A172 (cell line): Measurements from ENCODE around the gene SLC7A14. TPM values are rescaled to one million over a fixed set of nuclear protein-coding genes. Genes with fewer than 3 reads are reported as not detected.
A peak's percentile ranks its signal among the peaks of the same experiment; 100 is the strongest.

Experiments
- DNase-seq: peaks from one replicate; pipeline ENCODE4 v3.0.0-alpha.2; 2015; ENCODE audit warnings: low spot score
- total RNA-seq: library from RNA; depleted of rRNA; stranded (reverse); fragments of >200 nt; shearing (Covaris generic); gene quantifications from 2 replicates; pipeline ENCODE4 v1.2.3, GENCODE V29; 2014

The SLC7A14 gene
- total RNA-seq, 1 experiment from 2014 or later: not detected

DNA sequence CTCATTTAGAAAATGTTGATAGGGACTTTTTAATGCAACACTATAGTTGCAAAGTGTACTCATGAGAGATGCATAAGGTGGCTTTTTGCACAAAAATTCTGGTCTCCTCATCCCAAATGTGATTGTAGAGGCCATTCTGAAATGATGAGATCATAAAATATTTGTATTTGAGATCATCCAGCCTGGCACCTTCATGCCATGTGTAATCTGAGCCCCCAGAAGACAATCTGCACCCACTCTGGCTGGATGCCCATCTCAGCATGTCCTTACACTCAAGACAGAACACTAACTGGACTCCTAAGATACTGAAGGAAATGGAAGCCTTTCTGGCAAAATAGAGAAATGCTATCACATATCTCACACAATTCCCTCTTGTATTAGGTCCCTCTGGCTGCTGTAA, 49.2 kb downstream of the SLC7A14 start:
- no peak for DNase-seq

DNA sequence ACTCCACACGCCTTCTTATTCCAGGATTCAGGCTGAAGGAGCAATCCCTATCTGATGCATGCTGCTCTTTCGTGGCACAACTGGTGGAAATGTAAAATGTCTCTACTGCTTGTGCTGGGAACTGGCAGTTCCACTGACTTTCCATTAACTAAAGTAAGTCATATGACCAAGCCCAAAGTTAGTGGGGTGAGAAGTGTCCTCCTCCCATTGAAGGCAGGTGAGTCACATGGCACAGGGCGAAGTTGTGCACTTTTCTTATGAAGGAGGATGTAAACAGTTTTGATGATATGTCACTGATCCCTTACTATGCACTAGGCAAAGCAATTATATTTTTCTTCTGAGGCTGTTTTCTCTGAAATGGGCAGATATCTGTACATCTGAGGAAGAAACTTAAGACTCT, 51.6 kb downstream of the SLC7A14 start:
- DNase-seq: no peak

DNA sequence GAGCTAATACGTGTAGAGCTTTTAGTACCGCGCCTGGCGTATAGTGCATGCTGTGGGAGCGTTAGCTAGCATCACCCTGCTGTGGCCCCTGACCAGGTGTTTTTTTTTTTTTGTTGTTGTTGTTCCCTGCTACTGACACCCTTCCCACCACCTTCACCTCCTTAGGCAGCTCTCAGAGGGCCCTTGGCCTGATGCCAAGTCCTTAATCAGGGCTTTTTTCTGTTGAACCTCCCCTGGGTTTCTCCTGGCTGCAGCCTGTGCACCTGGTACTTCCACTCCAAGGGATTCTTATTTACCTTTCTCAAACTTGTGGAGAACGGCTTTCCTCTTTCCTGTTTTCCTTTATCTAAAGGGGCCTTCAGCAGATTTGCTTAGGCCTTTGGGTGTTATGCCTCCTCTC, 53.3 kb downstream of the SLC7A14 start:
- no peak for DNase-seq

DNA sequence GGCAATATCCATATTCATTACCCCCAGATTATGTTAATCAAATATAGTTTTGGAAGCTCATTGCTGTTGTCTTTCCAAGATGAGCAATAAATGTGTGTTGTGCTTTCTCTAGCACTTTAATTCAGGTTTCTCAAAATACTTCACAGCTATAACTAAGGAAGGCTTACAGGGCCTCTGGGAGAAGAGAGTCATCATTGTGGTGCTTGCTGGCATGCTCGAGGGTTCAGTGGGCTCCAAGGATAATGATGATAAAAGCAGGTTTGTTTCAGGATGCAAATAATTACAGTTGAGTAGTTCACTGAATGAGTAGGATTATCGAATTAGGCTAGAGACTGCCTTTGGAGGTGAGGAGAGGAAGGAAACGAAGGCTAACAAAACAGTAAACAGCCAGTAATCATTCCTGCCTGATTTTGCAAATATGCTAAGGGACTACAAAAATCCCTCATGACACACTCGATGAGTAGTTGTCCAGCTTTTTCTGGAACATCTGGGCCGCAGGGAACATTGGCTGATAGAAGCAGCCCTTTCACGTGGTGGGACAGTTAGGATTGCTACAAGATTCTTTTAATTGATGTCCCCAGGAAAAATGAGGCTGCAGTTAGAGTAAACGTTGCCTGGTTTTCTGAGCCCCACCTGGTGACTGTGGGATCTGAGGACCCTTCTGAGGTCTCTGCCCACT, 54.1 kb downstream of the SLC7A14 start:
- no peak for DNase-seq

DNA sequence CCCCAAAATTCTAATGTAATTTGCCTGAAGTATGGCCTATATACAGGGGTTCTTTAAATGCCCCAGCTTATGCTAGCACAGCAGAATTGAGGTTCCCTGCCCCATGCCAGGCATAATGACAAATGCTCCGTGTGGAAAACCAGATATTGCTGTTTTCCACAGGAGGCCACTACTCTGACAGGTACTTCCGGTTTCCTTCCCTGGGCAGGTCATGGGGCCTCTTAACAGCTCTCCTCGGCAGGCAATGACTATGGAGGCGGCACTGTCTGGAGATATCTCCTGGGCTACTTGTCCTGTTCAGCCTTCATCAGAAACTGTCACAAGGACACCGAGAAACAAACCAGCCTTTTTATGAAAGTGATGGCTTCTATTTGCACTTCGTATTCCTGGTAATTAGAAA, 54.8 kb downstream of the SLC7A14 start:
- no peak for DNase-seq

DNA sequence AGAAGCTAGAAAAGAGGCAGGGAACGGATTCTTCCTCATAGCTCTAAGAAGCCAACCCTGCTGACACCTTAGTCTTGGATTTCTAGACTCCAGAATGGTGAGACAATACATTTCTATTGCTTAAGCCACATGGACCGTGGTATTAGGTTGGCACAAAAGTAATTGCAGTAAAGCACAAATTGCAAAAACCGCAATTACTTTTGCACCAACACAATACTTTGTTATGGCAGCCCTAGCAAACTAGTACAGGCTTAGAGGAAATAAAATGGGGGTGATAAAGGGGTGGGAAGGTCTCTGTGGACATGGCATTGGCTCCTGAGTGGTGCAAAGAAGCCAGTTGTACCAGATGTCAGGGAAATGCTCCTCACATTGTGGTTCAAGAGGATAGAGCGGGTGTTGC, 56.0 kb downstream of the SLC7A14 start:
- DNase-seq: no peak

DNA sequence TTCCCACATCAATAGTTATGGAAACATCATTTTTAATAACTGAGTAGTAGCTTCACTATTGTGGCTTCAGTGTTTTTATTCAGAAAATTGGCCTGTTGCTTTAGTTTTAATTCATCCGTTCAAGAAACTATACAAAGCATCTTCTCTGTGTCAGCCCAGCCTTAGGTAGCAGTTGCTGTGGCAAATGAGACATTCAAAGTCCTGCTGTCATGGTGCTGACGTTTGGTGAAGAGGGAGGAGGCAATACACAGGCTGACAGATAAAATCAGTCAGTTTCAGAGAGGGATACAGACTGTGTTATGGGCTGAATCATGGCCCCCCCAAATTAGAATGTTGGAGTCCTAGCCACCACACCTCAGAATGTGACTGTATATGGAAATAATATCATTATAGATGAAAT, 56.5 kb downstream of the SLC7A14 start:
- no peak for DNase-seq

DNA sequence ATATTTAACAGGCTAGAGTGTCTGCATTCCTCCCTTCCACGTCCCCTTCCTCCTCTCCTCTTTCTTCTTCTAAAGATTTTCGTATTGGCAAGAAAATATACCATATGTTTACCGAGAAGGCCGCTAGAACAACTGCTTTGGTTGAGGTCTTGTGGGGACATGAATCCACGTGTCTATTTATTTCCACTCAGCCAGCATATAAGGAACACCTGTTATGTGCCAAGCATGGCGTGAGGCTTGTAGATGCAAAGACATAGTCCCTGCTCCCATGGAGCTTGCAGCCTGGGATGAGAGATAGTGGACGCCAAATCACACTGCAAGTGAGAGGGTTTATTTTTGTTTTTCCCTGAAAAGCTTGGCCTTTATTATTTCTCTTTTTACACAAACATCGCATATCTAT, 57.1 kb downstream of the SLC7A14 start:
- DNase-seq: no peak

DNA sequence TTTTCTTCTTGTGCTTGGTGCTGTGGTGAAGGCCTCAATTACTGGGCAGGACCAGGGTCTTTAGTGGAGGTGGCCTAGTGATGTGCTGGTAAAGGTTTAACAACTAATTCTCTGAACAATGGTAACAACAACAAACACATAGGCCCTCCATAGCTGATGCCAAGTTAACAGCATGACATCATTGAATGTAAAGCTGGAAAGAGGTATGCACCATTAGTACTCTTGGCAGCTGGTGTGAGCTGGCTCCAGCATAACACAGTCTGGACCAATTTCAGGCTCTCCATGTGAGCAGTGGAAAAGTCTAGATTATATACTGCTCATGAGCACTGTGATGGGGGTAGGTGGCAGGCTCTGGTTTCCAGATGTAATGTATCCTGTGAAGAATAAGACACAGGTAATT, 61.8 kb downstream of the SLC7A14 start:
- no peak for DNase-seq

DNA sequence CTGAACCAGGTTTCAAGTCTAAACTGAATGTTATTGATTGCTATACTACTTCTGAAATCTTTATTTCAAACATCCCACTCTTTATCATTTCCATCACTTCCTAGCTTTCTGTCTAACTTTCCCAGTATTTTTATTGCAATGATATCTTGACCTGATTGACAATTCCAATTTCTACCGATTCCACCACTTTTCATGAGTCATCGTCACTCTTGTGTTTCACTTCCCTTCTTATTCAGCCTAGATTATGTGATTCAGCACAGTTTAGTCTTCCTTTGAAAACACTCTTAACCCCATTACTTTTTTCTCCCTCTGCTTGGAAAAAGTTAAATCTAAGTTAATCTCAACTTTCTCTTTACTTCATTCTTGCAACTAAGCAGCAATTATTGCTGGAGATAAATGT, 62.6 kb downstream of the SLC7A14 start:
- peak; percentile 23 for DNase-seq

DNA sequence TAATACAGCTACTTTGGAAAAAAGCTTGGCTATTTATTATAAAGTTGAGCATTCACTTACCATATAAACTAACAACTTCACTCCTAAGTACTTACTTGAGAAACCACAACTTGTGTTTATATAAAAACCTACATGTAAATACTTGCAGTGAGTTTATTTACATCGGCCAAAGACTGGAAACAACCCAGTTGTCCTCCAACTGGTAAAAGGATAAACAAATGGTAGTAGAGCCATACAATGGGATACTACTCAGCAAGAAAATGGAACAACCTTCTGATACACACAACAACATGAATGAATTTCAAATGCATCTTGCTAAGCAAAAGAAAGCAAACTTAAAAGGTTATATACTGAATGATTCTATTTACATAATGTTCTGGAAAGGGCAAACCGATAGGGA, 63.7 kb downstream of the SLC7A14 start:
- DNase-seq: no peak

DNA sequence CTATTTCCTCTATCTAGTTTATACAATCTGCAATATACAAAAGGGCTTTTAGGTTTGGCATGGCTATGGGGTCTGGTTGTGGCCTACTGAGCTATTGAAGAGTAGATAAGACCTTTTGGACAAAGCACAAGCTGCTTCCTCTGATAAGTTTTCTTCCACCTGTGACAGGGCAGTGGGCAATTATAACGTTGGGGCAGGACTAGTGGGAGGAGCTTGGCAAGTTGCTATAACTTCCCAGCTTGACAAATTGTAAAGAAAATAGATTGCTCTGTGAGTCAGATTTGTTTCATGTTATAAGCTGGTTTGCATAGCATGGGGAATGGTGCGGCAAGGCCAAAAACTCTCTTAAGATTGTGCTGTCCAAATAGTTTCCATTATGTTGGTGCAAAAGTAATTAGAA, 64.9 kb downstream of the SLC7A14 start:
- DNase-seq: peak; percentile 59

DNA sequence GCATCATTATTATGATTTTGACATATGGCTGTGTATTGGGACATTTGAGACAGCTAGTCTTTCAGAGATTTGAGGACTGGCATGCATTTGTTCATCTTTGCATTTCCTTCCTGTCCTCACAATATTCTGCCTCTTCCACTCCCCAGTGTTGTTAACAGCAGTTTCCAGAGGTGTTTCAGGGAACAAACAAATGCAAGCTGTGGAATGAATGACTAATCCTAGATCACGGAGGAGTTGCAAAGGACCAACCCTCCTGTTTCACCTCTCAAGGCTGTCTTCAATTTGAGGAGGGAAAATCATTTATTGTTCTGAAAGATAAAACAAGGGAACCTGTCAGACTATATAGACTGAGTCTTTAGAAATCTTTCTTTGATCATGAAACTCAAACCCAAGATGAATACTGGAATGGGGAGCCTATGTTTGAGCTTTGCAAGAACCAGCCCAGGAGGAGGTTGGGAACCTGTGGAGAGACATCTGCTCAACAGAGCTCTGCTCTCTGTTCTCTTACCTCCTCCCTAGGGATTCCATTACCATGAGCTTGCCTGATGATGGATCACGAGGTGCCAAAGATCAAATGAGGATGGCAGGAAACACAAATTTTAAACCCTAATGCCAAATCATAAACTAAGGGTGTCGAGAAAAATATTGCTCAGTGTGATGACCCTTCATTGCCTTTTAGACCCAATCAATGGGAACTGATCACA, 68.5 kb downstream of the SLC7A14 start:
- DNase-seq: no peak

DNA sequence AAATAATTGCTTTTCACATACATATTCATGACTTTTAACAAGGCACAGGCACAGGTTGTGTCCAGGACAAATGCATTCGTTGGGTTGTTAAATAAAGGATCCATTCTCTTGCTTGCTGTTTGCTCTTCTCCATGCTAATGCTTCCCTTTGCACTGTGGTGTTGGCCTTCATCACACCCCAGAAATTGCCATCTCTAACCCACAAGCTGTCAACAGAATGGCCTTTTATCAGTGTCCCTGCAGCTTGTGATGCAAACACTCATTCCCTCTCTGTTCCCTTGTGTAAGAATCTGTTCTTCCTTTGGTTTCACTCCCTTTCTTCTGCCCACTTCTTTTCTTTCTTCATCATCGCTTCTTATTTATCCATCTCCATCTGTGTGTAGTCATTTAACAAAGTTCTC, 72.2 kb downstream of the SLC7A14 start:
- DNase-seq: no peak

DNA sequence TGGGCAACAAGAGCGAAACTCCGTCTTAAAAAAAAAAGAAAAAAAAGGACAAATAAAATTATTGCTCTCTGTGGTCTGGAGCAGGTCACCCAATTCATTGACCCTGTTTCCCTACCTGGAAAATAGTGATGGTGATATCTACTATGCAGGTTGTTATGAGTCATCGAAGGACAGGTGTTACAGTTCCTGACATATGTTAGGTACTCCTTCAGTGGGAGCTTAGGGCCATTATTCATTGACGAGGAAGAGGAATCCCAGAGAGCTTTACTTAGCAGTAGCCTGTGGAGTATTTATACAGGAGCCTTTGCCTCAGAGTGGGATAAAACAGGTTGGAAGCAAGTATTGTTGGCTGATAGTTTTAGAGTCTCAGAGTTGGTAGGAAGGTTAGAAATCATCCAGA, 74.5 kb downstream of the SLC7A14 start:
- no peak for DNase-seq

DNA sequence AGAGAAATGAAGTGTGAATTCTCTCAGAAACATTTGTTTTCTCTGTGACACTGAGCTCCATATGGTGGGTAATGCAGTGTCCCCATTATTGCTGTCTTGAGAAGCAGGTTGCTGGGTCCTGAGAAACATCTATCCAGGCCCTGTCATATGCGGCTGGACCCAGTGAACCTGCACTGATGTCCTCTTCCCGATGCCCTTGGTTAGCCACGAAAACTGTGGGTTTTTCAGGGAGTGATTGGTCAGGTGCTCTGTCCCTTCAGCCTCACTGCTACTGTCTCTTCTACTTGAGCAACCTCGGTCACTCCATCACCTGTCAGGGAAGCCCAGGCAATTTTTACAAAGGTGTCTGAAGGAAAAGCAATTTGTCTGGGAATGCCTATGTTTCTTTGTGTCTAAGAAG, 77.0 kb downstream of the SLC7A14 start:
- DNase-seq: no peak

DNA sequence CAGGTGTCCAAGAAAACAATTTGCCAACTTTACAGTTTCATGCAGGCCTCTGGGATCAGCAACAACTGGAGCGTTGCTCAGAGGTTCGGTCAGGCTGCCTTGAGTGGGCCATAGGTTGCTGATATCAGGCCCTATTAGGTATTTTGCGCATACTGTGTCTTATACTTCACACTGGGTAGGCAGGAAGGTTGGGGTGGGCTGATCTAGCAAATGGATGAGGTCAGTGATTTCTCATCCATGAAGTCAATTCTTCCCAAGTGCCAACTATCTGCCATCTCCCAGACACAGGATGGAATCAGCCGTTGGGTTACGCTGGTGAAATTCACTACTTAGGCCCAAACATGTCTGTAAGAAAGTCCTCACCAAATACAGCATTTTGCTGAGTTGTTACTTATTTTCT, 77.6 kb downstream of the SLC7A14 start:
- DNase-seq: no peak

DNA sequence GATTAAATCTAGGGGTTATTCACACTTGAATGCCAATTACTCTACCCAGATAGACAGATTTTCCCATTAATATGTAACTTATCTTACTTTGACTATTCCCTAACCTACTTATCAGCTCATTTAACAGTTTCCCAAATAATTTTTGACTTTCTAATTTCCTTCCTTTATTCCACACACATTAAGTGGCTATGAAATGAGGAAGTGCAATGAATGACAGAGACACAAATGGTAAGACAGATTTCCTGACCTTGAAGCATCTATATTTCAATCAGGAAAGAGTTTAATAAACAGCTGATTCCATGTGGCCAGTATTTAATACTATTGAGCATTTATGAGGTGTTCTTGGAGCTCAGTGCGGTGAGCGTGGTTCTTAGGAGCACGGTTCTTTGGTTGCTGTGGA, 78.8 kb downstream of the SLC7A14 start:
- no peak for DNase-seq

DNA sequence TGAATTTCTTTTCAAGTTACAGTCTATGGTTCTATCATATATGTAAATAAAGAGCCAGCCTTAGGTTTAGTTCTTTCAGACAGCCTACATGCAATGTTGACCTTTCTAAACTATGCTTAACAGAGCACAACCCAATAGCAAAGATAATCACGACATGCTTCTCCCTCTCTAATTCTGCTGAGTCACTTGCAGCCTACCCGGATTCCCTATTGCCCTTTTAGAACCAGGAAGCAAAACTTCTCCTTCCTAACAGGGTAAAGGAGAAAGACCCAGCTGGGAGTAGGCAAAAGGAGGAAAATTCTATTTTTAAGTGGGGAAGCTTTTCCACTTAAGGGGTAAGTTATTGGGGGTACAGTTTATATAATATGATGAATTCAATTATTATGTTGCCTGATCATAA, 79.3 kb downstream of the SLC7A14 start:
- peak; percentile 41 for DNase-seq

DNA sequence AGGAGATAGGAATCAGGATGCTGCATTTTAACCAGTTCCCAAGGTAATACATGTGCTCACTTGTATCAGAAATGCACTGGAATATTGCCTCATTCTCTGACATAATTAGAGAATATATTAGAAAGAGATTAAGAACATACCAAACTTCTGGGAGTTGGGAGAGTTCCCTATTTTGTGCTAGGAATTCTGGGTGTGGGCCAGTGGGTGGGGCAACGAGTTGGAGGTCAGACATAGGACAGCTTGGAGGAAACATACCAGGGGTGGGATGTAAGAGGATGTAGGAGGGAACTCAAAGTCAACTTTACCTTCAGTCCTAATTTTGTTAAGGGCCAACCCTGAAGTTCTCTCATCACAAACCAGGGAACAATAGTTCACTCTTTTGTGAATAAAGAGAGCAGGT, 83.6 kb downstream of the SLC7A14 start:
- DNase-seq: no peak

DNA sequence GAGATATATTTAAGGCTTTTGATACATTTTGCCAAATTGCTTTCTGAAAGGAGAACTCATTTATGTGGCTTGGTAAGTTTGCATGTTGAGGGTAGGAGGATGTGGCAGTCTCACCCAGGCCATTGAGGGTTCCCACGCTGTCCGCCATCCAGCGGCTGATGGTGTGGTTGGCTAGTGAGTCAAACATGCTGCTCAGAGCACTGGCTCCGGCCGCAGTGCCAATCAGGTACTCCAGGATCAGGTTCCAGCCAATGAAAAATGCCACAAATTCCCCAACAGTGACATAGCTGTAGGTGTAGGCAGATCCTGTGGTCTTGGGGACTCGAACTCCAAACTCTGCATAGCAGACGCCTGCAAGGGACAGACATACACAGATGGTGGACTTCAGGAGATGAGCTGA, 84.9 kb downstream of the SLC7A14 start:
- DNase-seq: no peak

DNA sequence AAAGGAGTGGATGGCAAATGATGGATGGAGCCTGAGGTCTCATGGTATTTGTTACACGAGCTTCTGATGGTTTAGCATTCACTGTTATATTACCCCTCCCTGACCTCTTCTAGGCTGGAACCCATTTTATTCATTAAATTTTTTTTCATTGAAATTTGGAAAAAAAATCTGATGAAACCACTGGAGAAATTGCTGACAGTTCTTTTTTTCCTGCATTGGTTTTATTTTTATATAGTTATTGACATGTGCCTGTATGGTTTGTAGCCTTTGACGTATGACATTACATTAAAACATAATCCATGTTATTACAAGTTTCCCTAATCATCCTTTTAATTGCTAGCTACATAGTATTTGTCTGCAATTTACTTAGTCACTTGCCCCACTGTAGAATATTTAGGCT, 85.4 kb downstream of the SLC7A14 start:
- DNase-seq: no peak

DNA sequence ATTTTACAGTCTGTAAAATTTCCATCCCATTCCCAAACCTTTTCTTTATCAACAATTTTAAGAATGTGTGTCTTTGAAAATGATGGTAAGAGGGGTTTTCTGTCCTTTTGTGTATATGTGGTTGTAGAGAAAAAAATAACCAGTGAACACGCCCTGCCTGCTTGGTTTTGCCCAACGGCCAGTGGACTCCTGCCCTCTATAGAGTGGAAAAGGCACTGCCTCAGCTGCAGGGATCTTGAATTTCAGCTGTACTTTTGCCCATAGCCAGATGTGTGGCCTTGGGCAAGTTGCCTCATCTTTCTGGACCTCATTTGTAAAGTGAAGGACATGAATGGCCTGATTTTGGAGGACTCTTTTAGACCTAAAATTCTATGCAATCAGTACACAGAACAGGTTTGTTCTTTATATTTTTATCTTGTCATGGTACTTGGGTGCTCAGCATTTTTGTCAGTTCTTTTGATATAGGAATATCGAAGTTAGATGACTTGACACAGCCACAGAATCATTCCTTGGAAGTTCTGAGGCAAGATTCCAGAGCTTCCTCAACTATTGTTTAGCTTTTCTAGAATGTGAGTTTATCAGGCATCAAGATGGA, 86.2 kb downstream of the SLC7A14 start:
- DNase-seq: peak; percentile 64
